Measurements from ENCODE around the gene IRAK4. TPM values are rescaled to one million over a fixed set of nuclear protein-coding genes. Genes with fewer than 3 reads are reported as not detected.

IRAK4 gene
- total RNA-seq, 1 donor from 2014 or later = 40.7 TPM

DNA sequence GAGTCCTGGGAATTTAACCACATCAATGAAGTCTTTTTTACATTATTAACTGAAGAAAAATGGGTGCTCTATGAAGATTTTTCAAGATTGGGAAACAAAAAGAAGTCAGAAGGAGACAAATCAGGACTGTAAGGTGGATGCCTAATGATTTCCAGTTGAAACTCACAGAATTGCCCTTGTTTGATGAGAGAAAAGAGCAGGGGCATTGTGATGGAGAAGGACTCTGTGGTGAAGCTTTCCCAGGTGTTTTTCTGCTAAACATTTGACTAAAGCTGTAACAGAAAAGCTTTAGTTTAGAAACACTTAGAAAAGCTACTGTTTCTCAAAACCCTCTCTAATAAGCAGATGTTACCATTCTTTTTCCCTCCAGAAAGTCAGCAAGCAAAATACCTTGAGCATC is 5.8 kb downstream of the IRAK4 start:
- intact Hi-C loops (cut with micrococcal nuclease) = no loop called here

DNA sequence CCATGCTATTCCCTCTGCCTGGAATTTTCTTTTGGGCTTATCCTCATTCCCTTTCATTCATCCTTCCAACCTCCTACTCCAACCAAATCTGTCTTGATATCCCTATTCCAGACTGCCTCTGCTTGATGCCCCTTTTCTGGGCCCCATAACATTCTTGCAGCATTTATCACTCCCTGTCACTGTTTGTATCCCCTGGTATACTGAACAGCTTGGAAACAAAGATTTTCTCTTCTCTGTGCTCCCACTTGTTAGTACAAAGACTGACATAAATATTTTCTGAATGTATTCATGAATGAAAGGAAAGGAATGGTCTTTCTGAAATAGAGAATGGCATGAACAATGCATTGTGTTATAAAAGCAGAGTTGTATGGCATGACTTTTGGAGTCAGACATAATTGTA is 7.5 kb downstream of the IRAK4 start:
- intact Hi-C loops (cut with micrococcal nuclease) = no loop called here

DNA sequence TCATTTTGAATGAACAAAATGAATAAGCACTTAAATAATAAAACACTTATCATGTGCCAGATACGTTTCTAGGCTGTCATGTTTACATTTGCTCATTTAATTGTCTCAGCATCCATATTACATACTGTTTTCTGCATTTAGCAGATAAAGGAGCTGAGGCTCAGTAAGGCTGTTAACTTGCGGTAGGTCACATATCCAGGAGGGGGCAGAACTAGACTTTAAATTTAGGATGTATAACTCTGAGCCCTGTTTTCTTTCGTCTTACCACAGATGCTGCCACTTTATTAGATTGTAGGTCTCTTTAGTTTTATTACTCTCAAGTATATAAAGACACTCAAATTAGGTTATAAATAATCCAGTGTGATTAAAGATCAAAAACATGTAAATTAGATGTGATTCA is 17.7 kb downstream of the IRAK4 start:
- intact Hi-C loops (cut with micrococcal nuclease) = loop anchor here (1.0 to 5.0 kb wide), 3 partner anchors 26 to 221 kb away; no protein-coding TSS in a partner anchor

DNA sequence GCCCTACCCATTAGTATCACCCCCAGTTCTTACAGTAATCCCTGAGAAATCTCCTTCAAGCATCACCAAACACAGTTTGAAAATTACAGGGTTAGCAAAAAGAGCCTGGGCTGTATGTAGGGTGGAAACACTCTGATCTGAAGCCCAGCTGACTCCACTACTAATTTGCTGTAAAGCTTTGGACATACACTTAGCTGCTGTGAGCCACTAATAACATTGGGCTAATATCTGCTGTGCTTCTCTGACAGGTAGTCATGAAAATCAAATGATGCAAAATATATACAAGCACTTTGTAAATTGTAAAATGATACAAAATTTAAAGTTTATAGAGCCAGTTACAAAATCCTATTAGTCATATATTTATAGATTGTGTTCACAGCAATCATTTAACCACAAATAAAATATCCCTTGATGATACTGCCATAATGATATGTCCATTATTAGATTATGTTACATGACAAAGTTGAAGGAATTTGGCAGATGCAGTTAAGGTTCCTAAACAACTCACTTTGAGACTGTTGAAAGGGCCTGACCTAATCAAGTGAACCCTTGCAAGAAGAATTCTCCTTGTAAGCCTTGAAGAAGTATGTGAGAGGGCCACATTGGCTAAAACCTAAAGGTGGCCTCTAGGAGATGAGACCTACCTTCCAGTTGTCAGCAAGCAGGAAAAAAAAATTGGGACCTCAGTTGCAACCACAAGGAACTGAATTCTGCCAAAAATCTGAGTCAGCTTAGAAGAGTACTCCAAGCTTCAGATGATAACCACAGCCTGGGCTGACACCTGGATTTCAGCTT is 28.3 kb downstream of the IRAK4 start:
- intact Hi-C loops (cut with micrococcal nuclease) = no loop called here

DNA sequence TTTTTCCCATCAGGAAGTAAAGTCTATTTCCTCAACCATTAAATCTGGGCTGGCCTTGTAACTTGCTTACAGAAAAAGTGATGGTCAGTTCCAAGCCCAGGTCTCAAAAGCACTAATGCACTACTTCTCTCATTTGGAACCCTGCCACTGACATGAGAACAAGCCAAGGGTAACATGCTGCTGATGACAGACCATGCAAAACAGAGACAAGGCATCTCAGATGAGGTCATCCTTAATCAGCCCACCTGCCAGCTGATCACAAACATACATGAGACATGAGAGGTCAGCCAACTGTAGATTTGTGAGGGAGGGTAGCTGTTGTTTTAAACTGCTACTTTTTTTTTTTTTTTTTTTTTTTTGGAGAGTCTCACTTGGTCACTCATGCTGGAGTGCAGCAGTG is 31.2 kb downstream of the IRAK4 start:
- intact Hi-C loops (cut with micrococcal nuclease) = no loop called here

DNA sequence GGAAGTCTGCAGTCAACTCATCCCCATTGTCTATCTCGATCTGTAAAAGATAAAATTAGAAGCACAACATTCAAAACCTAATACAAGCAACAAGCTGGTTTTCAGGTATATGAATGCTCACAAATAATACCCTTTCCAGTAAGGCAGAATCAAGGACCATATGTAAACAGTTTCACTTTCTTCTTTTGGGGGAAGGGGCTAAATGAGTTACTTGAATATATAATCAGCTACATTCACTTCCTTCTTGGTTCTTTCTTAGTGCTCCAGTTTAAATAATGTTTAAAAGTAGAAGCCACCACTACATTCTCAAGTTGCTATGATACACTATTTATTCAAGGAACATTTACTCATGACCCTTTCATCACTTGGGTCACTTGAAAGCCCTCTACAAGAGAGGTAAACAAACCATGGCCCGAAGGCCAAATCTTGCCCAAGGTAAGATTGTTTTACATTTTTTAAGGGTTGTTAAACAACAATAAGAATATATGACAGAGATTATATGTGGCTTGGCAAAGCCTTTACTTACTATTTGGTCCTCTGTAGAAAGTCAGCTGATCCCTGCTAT is 37.0 kb downstream of the IRAK4 start:
- intact Hi-C loops (cut with micrococcal nuclease) = no loop called here

DNA sequence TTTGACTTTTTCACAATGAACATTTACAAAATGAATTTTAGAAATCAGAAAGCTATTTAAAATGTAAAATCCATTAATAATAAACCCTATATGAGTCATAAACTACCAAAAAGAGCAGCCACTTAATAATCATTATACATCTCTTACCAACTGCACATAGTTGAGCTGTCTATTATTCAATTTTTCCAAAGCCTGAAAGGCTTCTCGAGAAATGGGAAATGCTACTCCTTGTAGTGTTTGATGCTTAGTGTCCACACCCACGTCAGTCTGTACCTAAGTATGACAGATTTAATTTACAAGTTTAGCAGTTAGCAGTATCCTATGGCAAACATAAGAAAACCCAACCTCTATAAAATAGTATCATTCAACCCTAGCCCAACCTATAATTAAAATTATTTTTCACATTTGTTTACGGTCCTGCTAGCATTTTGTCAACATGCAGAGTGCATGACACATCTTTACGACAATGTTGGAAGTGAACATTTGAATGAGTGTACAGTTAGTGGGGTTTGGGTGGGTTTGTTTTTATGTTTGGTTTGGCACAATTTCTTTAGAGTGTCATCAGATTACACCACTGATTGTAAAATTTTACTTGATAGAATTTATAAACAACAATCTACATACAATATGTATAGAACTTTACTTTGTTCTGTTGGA is 38.9 kb downstream of the IRAK4 start:
- intact Hi-C loops (cut with micrococcal nuclease) = no loop called here

DNA sequence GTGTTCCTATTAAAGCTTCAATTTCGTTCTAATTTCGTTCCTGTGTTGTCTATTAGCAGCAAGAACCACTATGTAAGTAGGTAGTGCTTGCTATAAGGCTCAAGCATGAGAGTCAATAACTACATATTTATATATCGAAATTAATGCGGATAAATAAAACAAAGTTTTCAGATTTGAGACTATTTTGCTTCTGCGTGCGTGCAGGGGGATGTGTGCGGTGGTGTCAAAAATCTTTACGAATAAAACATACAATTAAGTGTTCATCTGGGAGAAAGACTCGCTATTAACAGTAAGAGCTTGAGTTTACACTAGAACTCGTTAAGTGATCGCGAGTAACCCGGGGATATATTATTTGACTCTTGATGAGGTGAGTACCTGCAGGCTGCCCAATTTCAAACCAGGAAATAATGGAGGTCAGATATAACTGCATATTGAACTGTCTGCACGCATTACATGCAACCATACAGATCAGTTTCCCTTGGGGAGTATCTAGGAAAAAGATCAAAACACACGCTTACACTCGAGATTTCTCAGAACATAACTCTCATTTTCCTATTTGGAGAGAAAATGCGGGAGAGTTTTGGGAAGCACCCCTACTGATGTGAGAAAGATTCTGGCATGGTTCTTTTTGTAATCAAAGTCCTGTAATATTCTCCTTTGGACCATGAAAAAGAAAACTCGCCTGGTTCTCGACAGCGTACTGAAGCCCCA is 46.6 kb downstream of the IRAK4 start:
- intact Hi-C loops (cut with micrococcal nuclease) = loop anchor here (1.0 to 10.0 kb wide), 2 partner anchors 31 to 1919 kb away; partner anchors contain the start of genes ARID2 and TMEM117

DNA sequence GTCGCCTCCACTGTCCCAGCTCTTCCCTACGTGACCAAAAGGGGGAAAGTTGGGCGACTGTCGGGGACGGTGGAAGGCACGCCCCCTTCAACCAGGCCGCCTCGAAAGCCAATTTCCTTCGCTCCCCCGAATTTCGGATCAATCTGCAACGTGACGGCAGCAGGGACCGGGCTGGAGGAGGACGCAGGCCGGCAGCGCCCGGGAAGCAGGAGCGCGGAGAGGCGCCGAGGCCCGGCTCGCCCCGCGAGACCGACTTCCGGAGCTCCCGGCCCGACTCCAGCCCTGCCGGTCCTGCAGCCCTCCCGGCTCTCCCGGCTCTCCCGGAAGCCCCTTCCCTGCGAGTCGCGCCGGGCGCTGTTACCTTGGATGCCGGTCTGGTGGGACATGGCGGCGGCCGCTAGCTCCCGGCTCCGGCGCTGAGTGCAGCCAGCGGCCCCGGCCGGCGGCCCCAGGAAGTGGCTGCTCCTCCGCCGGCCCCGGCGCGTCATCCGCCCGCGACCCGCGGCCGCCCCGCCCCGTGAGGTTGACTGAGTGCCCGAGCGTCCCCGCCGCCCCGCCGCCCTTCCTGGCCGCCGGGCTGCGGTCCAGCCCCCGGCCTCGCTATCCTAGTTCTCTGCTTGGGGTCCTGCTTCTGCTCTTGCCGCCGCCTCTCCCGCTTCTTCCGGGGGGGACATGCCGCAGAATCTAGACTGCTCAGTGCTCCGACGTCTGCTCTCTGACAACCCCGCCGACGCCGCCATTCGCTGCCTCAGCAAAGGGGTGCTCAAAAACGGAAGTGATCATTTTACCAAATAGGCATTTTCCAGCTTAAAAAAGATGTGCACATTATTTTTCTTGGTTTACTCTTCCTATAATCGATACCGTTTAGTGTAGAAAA is 47.3 kb downstream of the IRAK4 start, which contains the start of gene TWF1:
Gene TWF1, minus strand, starts transcription at position 458 of the 877 bp plus-strand sequence. Its CDS starts 72 bp downstream, at position 386.
- intact Hi-C loops (cut with micrococcal nuclease) = loop anchor here (1.0 to 10.0 kb wide), 5 partner anchors 30 to 1919 kb away; partner anchors contain the start of genes ARID2, IRAK4, PUS7L and TMEM117

DNA sequence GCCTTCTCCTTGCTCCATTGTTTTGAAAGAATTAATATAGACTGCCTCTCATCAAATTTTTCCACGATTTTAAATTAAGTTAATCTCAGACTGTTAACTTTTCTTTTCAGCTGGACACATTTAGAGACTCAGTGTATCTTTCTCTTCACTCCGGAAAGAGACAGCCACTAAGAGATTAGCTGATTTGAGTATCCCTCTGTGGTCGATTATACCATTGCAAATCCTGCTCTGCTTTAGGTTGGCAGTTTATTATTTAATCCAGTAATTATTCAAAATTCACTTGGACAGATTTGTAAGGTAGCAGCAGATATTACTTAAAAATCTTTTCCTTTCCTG is 48.0 kb downstream of the IRAK4 start:
- intact Hi-C loops (cut with micrococcal nuclease) = loop anchor here (1.0 to 10.0 kb wide), 5 partner anchors 48 to 1918 kb away; partner anchors contain the start of genes ARID2, IRAK4, PPHLN1 and PUS7L

DNA sequence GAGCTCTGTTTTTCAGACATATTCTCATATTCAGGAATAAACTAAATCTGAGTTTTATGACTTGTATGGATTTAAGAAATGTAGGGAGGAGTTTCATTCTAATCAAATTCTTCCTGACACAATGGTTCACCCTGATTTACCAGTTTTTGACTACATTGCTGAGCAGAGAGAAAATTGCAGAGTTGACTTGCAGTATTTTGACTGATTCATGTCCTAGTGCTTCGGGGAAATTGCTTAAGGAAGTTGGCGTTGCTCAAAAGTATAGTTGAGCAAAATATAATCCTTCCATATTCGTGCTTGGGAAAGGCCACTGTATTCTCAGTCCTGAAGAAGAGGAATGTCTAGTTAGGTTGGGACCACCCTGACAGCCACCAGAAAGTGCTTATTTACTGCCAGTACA is 48.6 kb downstream of the IRAK4 start:
- intact Hi-C loops (cut with micrococcal nuclease) = loop anchor here (1.0 to 10.0 kb wide), 3 partner anchors 1481 to 1917 kb away; partner anchors contain the start of genes ARID2, PPHLN1, YAF2 and ZCRB1

DNA sequence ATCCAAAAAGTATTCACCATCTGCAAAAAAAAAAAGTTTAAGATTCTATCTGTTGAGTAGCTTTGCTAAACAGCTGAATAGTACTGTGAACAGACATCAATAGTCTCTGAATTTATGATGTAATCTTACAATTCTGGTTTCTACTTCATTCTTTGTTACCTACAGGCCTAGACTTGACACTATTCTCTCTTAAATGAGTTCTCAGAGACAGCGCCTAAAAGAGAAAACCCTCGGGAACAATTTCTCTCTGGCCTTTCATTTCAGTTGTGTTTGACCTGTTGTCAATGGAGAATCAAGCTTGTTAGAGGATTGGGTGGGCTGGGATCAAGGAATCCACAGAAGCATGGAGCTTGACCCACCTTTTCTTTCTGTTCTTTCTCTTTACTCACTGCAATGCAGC is 53.3 kb downstream of the IRAK4 start:
- intact Hi-C loops (cut with micrococcal nuclease) = no loop called here

DNA sequence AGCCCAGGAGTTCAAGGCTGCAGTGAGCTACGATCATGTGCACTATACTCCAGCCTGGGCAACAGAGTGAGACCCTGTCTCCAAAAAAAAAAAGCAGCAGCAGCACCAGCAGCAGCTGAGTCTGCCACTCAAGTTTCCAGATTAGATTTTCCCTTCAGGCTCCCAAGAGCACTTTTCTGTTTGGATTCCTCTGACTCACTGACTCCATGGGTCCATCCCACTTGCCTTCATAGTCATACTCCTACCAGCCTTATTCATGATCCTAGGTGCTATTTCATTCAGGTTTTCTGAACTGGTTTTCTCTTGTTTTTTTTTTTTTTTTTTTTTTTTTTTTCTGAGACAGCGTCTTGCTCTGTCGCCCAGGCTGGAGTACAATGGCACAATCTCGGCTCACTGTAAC is 54.2 kb downstream of the IRAK4 start:
- intact Hi-C loops (cut with micrococcal nuclease) = no loop called here

DNA sequence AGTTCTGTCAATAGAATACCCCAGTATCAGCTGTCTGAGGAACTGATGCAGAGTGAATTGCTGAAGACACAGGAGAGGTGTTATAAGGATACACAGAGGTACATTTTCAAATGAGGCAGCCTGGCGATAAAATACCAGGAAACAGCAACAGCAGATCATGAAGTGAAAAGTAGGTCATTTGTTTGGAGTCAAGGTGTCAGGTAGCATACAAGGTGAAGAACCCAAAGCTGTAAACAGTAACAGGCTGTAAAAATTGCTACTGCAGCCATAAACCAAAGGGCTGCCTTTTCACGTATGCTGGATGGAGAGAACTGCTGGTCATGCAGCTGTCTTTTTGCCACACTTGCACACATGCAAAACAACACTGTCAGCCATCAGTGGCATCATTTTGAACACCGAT is 56.7 kb downstream of the IRAK4 start:
- intact Hi-C loops (cut with micrococcal nuclease) = no loop called here

DNA sequence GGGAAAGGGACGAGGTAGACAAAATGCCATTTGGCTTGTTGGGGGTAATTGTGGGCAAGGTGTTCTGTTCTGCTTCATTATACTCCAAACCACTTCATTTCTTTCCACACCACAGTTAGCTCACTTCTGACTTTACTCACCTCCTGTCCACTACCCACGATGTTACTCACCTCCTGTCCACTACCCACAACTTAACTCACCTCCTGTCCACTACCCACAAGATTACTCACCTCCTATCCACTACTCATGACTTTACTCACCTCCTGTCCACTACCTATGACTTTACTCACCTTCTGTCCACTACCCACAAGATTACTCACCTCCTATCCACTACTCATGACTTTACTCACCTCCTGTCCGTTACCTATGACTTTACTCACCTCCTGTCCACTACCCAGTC is 57.4 kb downstream of the IRAK4 start:
- intact Hi-C loops (cut with micrococcal nuclease) = no loop called here

DNA sequence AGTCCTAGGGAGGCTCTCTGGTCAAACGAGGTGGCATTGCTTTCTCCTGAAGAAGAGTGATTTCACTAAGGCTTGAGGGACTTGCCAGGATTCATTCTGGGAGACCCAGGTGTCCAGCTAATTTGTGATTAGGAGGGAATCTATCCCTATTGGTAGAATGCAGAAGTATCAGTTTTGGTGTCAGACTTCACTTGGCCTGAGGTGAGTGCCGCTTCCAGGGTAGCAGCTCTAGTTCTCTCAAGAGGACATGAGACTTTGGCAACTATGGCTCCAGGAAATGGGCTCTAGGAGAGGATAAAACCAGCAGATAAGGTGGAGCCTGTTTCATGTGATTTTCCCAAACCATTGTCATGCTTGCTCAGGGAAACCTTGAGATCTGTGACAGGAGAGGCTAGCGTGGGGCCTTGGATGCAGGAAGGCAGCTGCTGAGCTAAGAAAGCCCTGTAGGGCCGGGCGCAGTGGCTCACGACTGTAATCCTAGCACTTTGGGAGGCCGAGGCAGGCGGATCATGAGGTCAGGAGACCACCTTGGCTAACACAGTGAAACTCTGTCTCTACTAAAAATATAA is 65.5 kb downstream of the IRAK4 start:
- intact Hi-C loops (cut with micrococcal nuclease) = no loop called here

DNA sequence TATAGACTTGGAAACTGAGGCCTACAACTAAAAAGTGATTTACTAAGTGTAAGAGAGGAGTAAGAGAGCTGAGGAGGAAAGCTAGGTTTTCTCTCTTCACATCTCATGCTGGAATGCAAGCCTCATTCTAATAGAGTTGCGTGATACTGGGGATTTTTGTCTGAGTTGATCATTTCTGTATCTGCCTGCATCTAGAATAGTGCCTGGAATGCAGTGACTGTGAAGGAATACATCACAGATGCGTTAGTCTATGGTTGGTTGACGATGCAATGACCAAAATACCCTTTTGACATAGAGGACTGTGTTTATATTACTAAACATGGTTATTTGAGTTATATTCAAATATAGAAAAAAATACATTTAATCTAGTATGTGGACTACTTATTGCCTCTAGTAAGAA is 67.9 kb downstream of the IRAK4 start:
- intact Hi-C loops (cut with micrococcal nuclease) = no loop called here

DNA sequence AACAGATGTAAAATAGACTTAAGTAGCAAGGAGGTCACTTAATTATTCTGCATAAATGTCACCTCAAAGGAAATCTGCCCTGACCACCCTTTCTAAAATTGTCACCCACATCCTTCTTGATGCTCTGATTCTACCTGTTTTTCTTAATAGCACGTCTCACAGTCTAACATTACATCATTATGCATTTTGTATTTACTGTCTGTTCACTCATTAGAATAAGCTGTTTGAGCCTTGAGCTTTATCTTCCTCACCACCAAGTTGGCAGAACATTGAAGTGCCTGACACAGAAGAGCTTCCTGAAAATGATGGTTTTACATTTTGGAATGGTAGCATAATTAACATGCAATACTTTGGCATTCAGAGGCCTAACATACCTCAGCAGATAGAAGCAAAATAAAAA is 68.3 kb downstream of the IRAK4 start:
- intact Hi-C loops (cut with micrococcal nuclease) = no loop called here

DNA sequence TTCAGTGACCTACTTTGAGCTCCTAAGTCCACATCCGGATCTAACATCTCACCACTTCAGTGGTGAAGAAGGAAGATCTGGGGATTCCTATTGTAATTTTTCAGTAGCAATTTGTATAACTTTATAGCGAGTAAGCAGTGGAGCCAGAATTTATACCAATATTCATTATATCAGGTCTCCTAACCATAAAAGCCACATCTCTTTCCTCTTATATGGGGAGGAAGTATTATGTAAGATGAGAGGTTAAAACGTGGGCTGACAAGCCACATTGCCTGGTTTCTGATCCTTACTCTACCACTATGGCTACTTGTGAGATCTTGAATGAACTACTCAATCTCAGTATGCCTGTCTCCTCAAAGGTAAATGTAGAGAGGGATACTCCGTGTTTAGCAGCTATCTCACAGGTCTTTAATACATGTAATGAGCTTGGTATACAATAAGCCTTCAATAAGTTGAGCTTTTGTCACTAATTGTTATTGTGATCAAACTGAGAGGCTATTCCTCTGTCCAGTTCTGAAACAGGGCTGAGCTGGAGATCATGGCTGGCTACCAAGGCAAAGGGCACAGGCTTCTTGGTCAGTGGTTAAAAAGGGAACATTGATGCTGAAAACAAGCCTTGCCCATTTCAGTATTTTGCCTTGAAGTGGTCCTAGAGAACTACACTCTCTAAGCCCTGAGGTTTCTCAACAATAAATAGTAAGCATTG is 73.9 kb downstream of the IRAK4 start:
- intact Hi-C loops (cut with micrococcal nuclease) = no loop called here

DNA sequence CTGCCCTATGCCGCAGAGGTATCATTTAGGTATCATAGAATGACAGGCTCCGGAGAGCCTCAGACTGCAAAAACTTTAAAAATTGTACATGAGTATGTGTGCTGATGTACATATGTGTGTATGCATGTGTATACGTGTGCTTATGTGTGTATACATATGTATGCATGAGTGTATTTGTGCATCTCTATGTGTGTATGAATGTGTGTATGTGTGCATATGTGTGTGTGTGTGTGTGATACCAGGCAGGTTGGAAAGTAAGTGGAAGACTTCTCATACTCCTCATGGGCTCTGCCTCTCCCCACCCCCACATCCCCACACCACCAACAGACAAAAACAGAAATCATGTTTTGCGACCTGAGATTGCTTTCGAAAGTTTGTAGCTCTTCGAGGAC is 76.5 kb downstream of the IRAK4 start:
- intact Hi-C loops (cut with micrococcal nuclease) = no loop called here
